22Rv1 (cell line): Measurements from ENCODE around the gene SLC44A5.

Experiments used
- CTCF ChIP-seq: fragments of 450-650 bp; IDR thresholded peaks from 2 replicates; pipeline ENCODE4 v1.5.1; 2017; ENCODE audit warnings: mild to moderate bottlenecking
- ZFX ChIP-seq: fragments of 450-650 bp; IDR thresholded peaks from 2 replicates; pipeline ENCODE4 v1.6.1; 2017; ENCODE audit warnings: antibody characterized with exemption, borderline replicate concordance

DNA sequence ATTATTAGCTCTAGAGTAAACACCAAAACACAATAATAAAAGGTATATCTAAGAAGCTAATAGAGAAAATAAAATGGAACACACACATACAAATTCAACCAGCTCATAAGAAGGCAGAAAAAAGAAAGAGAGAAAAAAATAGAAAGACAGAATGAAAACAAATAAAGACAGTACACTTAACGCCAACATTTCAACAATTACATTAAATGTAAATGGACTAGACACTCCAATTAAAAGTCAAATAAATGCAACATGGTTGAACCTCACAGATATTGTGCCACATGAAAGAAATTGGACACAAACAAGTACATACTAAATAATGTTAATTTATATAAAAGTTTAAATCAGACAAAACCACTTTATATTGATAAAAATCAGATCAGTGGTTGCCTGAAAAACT, 56.0 kb downstream of the SLC44A5 start:
- TF ChIP-seq ZFX, result no peak
- TF ChIP-seq CTCF, result no peak
